Calu3 (cell line): ENCODE results near the gene SHROOM3. TPM values are rescaled to one million over a fixed set of nuclear protein-coding genes. Genes with fewer than 3 reads are reported as not detected.

Experiments used
- BruUV-seq: library from RNA; stranded (reverse); fragments of 400-500 nt; replicated peaks from 2 replicates; lab custom pipeline; 2021; lab: Mats Ljungman, UMichigan
- CTCF ChIA-PET: fragments of 300-600 bp; sonication (Branson Sonifier 250); formaldehyde crosslinking; loops from one replicate; lab custom pipeline; 2022; ENCODE audit warnings: antibody characterized with exemption; lab: Charles Lee
- DNase-seq: peaks from one replicate; pipeline ENCODE4 v3.0.0; 2022
- H3K27ac Mint-ChIP-seq: one replicate; pipeline ENCODE4 v1.8.0; 2022; ENCODE audit warnings: mixed read lengths; ENCODE audit not compliant: unreplicated experiment
- H3K27me3 Mint-ChIP-seq: one replicate; pipeline ENCODE4 v1.8.0; 2022; ENCODE audit warnings: mixed read lengths; ENCODE audit not compliant: unreplicated experiment
- H3K36me3 Mint-ChIP-seq: one replicate; pipeline ENCODE4 v1.8.0; 2022; ENCODE audit warnings: mild to moderate bottlenecking, moderate library complexity, mixed read lengths; ENCODE audit not compliant: insufficient read depth, unreplicated experiment
- H3K4me1 Mint-ChIP-seq: one replicate; pipeline ENCODE4 v1.8.0; 2022; ENCODE audit warnings: mild to moderate bottlenecking, low read depth, mixed read lengths; ENCODE audit not compliant: unreplicated experiment
- H3K4me3 Mint-ChIP-seq: one replicate; pipeline ENCODE4 v1.8.0; 2022; ENCODE audit warnings: mild to moderate bottlenecking, low read depth, moderate library complexity, mixed read lengths; ENCODE audit not compliant: unreplicated experiment
- H3K9me3 Mint-ChIP-seq: one replicate; pipeline ENCODE4 v1.8.0; 2022; ENCODE audit warnings: low read depth, mixed read lengths; ENCODE audit not compliant: unreplicated experiment
- intact Hi-C: fragments of 100-400 bp; cut with micrococcal nuclease; formaldehyde crosslinking; loops from one replicate; pipeline ENCODE4 v1.10.0; 2022; ENCODE audit not compliant: unreplicated experiment
- total RNA-seq: library from RNA; stranded (reverse); gene quantifications from 2 replicates; pipeline ENCODE4 v1.2.3, GENCODE V29; 2022
- TF ChIP-seq, protein P1 (sequence below): fragments of 200-600 bp; IDR thresholded peaks from one replicate; pipeline ENCODE4 v1.8.0; 2022; ENCODE audit warnings: antibody characterized with exemption; ENCODE audit not compliant: unreplicated experiment

The SHROOM3 gene
- total RNA-seq, 1 experiment from 2014 or later, result 114 TPM

DNA sequence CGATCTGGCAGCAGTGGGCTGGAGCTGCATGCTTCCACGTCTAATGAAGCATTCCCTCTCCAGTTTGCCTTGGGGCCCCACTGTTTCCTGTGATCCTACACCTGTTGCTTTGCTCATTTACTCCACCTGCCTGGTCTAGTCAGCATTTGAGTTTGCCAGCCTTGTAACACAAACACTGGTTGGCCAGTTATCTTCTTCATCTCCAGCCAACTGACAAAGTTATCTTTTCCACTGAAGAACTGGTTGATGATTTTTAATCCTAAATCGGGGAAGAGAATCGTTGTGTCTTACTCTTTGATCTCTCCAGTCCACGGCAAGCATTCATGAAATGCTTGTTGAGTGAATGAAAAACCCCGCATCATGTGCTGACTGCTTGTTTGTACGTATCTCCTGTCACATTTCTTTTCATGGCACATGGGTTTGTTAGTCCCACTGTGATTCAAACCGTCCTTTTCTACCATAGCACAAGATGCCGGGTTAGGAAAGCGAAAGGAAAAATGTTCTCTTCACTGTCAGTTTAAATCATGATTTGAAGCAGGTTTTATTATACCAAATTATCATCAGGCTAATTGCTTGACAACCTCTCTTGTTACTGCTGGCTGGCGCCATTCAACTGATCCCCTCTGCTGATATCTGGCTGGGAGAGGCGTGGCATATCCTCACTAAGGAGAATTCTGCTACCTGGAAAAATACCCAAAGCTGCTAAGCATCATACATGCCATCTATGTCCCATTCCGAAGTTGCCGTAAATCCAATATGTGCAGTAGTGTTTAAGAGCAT, 144.8 kb downstream of the SHROOM3 start:
- DNase-seq, result no peak
- BruUV-seq, result no TSS peak
- peaks cover 33% of the 10 kb centered on the region for H3K4me1 Mint-ChIP-seq
- H3K9me3 Mint-ChIP-seq, result no peaks in the 10 kb centered on the region
- intact Hi-C loops, result no loop called here
- H3K27me3 Mint-ChIP-seq, result no peaks in the 10 kb centered on the region
- peak overlapping the region; percentile 61 for H3K4me3 Mint-ChIP-seq
- peaks cover 7% of the 10 kb centered on the region for H3K36me3 Mint-ChIP-seq
- TF ChIP-seq, protein P1, sequence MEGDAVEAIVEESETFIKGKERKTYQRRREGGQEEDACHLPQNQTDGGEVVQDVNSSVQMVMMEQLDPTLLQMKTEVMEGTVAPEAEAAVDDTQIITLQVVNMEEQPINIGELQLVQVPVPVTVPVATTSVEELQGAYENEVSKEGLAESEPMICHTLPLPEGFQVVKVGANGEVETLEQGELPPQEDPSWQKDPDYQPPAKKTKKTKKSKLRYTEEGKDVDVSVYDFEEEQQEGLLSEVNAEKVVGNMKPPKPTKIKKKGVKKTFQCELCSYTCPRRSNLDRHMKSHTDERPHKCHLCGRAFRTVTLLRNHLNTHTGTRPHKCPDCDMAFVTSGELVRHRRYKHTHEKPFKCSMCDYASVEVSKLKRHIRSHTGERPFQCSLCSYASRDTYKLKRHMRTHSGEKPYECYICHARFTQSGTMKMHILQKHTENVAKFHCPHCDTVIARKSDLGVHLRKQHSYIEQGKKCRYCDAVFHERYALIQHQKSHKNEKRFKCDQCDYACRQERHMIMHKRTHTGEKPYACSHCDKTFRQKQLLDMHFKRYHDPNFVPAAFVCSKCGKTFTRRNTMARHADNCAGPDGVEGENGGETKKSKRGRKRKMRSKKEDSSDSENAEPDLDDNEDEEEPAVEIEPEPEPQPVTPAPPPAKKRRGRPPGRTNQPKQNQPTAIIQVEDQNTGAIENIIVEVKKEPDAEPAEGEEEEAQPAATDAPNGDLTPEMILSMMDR, result no peak
- H3K27ac Mint-ChIP-seq, result peak overlapping the region; percentile 64
- CTCF ChIA-PET, result no interaction called here

DNA sequence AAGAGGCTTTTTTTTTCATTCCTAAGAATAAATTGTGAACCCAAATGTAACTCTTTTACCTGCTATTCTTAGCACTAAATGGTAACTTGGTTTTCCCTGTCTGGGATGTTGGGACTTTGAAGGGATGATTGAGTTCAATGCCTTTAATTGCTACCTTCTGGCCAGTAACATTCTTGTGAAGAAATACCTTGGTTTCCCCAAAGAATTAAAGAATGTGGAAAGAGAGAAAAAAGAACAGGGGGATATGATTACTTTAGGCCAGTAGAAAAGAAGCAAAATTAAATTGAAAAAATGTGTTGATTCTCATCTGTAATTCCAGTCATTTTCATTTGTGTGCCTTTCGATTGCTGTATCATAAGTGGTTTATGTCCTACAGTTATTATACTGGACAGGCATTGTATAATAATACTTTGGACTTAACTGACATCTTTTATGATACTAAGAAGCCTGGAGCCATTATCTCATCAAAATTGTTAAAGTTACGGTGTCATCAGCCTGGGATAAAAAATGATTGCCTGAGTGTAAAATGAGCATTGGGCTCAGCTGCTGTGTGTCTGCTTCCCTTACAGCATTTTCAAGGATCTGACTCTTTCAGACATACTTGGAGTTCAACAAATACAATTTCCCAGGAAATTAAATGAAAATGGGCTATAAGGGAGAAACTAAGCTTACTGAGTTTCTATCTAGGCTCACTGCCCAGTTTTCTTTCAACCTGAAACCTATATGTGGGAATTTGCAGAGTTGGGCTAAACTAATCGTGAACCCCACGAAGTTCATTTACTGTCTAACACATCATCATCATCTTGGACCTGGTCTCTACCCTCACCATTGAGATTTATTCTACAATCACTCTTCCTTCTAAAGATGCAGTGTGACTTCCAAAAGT, 146.3 kb downstream of the SHROOM3 start:
- intact Hi-C loops, result no loop called here
- TF ChIP-seq, protein P1, result no peak
- H3K36me3 Mint-ChIP-seq, result peaks cover 14% of the 10 kb centered on the region
- H3K27me3 Mint-ChIP-seq, result no peaks in the 10 kb centered on the region
- CTCF ChIA-PET, result no interaction called here
- H3K9me3 Mint-ChIP-seq, result no peaks in the 10 kb centered on the region
- no peak overlapping the region for H3K4me3 Mint-ChIP-seq
- no TSS peak for BruUV-seq
- no peak overlapping the region for H3K27ac Mint-ChIP-seq
- peaks cover 42% of the 10 kb centered on the region for H3K4me1 Mint-ChIP-seq
- DNase-seq, result no peak

DNA sequence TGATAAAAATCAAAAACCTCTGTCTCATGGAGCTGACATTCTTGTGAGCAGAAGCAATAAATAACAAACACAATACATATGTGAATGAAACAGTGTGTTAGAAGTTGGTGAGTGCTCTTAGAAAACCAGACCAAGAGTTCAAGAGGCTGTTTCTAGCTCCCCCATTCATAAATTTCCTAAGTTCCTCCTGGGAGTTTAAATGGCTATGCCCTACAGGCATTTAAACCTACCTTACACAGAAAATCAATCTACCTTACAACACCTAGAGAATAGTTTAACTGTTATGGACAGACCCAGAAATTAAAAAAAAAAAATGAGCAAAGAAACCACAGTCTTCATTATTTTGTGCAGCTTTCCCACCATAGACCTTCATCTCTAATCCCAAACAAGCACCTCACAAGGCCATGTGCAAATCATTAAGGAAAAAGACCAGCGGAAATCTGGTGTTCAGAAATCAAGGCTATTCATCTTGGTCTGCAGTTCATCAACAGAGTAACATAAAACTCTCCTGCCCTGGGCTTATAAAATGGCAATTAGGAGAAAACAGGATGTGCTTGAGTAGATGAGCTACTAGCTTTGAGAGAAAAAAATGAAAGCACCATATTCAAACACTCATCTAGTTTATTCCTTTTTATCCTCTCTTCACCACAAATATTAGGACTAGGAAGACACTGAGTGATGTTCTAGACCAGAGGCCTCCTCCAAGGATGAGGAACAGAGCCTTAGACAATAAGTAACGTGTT, 147.2 kb downstream of the SHROOM3 start:
- Mint-ChIP-seq H3K27me3 (no peaks in the 10 kb centered on the region), H3K4me3 (no peak overlapping the region), H3K36me3 (peaks cover 22% of the 10 kb centered on the region), H3K4me1 (peaks cover 42% of the 10 kb centered on the region), H3K27ac (no peak overlapping the region), H3K9me3 (no peaks in the 10 kb centered on the region)
- DNase-seq, result no peak
- CTCF ChIA-PET, result no interaction called here
- BruUV-seq, result no TSS peak
- intact Hi-C loops, result no loop called here
- TF ChIP-seq, protein P1, result no peak

DNA sequence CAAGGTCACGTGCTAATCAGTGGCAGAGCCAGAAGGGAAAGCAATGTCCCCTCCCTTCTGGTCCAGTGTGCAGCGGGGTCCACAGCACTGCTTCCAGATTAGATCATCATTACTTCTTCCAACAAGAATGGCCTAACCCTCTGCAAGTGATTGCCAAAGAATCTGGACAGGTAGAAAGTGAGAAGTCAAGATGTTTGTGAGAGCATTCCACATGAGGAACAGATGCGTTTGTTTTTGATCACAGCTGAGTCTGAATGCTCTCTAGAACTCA, 147.7 kb downstream of the SHROOM3 start:
- Mint-ChIP-seq H3K4me3 (no peak overlapping the region), H3K27me3 (no peaks in the 10 kb centered on the region), H3K27ac (no peak overlapping the region), H3K36me3 (peaks cover 23% of the 10 kb centered on the region), H3K9me3 (no peaks in the 10 kb centered on the region), H3K4me1 (peaks cover 42% of the 10 kb centered on the region)
- BruUV-seq, result no TSS peak
- intact Hi-C loops, result no loop called here
- TF ChIP-seq, protein P1, result no peak
- CTCF ChIA-PET, result no interaction called here
- no peak for DNase-seq
